Left cardiac atrium (tissue), 4 donors: ENCODE measurements around the gene BTBD19. TPM values are rescaled to one million over a fixed set of nuclear protein-coding genes. Genes with fewer than 3 reads are reported as not detected.
"Not testable (repeated sequence)": the region's sequence is repeated elsewhere in the genome, so short reads cannot be mapped to it uniquely, and the experiment has no call there.

Source experiments
- ATAC-seq, 2 donors: fragments of 200-7000 bp; cut with Tn5 transposase; one replicate each; pipeline ENCODE4 v1.9.1; 2020; ENCODE audit warnings: mild to moderate bottlenecking in 2 of 2, moderate library complexity in 2 of 2
- DNase-seq: peaks from one replicate; pipeline ENCODE4 v3.0.0-alpha.2; 2020
- intact Hi-C, 2 donors: fragments of 100-400 bp; cut with DNase I; formaldehyde crosslinking; loops; one replicate each; pipeline versions ENCODE4 v1.14.1 to v1.15.1; 2022 to 2023
- total RNA-seq, 2 donors: library from RNA; stranded (reverse); fragmentation: NEBNext Ultra II Directional; extraction: Animal tissue kit (Norgen Biotek cat#: 25700); gene quantifications; one replicate each; pipeline ENCODE4 v1.2.1, GENCODE V29; 2021
- donor health status: DM: no; HTN: yes; CAD: no.
- donor health status: DM: no; HTN: yes; CAD: no; lungs with severe emphysema.
- donor health status: DM: yes; HTN: yes; CAD: no.
- donor health status: Dilated cardiomyopathy.

The BTBD19 gene
- total RNA-seq, 2 donors from 2014 or later, result 4.0 to 8.6 TPM

DNA sequence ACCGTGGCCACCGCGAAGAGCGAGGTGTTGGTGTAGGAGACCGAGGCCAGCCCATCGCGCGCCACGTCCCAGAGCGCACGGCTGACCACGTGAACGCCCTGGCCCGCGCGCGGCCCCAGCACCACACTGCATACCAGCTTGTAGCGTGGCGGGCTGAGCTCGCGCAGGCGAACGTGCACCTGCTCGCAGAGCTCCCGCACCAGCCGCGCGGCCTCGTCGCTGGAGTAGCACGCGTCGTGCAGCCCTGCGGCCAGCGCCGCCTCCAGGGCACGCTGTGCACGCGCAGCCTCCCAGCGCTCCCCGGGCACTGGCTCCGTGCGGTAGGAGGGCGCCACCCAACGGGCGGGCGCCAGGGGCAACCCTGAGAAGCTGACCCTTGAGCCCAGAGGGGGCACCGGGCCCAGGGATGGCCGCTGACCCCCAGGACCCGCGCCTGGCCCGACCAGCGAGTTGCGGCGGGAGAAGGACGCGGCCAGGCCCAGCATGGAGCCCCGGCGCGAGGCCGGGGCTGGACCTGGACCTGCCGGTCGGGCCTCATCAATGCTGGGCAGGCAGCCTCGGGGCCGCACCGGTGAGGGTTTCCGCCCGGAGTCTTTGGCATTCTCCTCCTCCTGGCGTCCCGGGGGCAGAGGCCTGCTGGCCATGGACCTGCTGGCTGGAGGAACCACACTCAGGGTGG, 2.2 kb upstream of the BTBD19 start:
- ATAC-seq, result no peak
- intact Hi-C loops, result no loop called here

DNA sequence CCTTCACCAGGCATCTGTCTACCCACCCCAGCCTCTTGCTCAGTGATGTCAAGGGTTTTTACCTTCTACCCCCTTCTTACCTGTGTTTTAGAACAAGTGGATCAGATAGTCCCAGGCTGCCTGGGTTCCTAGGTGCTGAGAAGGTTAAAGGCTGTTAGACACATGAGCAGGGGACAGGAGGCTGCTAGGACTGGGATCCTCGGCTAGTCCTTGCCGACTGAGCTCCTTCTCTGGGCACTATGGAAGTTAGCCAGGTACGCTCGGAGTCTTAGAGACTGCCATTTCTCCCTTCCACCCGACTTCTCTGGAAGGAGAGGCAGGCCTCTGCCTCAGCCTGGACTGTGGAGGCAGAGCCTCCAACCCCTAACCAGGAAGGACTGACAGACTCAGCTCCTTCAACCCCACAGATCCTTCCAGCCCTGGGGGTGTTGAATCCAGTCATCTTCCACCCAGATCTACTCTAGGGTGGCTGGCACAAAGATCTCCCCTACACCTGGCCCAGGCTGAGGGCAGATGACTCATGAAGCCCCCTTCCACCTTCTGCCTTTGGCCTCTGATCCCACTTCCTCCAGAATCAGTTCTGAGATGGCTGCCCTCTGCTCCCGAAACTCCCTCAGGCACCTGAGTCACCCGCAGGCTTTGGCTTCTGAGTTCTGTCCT, 1.5 kb upstream of the BTBD19 start, which contains the start of gene DYNLT4:
Gene DYNLT4 (minus strand): TSS at position 648 of the 660 bp plus-strand sequence. CDS start 683 bp downstream, outside the sequence.
- ATAC-seq (no peak), DNase-seq (no peak)
- intact Hi-C loops, result no loop called here

More for the DNA sequence above, 2.2 kb upstream of the BTBD19 start:
- no peak for DNase-seq

DNA sequence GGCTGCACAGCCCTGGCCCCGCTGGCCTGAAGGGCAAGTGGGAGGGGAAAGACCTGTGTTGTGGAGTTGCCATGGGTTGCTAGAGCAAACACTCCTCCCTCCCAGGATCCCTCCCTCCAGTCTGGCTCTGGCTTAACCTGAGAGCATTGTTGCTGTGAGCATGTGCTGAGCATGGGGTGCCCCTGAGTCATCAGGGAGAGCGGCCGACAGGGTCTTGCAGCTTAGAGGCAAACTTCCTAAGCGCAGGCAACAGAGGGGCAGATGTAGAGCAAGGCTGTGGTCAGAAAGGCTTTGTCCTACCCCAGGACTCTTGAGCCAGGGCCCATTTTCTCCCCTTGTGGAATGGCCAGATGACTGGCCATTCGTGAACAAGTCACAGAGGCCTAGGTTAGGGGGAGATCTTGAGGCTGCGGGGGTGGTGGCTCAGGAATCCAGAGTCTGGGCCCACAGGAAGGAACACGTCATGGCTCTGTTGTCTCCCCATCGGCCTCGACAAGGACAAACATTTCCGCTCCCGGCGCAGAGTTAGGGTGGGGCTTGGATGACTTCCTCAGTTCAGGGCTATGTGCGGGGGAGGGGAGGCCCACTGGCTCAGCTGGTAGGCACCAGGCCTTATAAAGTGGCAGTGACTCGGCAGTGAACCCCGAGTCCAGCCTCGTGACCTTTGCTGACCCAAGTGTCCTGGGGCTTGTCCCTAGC, 810 bp upstream of the BTBD19 start:
- DNase-seq (peak; percentile 98), ATAC-seq (peak; percentile 82 to 83)
- intact Hi-C loops, result no loop called here

DNA sequence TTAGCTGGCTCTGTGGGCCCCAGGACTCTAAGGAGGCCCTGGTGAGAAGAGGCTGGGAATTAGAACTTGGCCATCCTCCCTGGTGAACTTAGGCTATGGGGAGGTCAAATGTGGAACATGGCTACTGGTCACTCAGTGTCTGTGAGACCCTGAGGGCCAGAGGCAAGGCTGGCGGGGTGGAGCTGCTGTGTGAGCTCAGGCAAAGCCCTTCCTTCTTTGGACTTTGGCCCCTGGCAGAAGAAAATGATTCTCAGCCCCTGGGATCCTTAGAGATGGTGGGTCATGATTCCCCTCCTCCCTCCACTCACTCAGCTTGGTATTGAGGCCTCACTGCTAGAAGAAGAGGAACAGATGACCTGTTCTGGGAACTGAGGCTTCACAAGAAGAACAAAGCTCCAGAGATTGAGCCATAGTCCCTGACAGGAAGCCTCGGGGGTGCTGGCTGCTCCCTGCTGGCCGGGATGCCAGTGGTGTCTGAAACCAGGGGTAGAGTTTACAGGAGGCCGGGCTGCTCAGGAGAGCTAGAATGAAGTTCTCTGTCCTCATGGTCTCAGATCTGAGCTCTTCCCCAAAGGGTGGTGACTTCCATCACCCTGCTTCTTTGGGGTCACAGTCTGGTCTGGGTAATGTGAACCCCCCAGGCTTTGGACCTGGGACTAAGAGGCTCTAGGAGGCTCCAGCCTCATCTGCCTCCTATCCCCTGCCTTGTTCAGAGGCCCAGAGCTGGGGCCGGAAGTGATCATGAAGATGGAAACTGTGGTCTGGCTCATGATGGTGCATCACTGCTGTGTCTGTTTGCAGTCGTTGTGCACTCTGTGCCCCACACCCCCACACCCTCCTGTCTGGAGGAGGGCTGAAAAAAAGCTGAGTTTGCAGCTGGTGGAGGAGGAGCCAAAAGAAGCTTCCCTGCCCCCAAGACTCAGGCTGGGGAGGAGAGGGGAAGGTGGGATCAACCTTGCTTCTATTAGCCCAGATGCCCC, 905 bp downstream of the BTBD19 start:
- DNase-seq, result peak; percentile 72
- ATAC-seq, result peak in 1 of 2 donors; percentile 2
- intact Hi-C loops, result no loop called here

DNA sequence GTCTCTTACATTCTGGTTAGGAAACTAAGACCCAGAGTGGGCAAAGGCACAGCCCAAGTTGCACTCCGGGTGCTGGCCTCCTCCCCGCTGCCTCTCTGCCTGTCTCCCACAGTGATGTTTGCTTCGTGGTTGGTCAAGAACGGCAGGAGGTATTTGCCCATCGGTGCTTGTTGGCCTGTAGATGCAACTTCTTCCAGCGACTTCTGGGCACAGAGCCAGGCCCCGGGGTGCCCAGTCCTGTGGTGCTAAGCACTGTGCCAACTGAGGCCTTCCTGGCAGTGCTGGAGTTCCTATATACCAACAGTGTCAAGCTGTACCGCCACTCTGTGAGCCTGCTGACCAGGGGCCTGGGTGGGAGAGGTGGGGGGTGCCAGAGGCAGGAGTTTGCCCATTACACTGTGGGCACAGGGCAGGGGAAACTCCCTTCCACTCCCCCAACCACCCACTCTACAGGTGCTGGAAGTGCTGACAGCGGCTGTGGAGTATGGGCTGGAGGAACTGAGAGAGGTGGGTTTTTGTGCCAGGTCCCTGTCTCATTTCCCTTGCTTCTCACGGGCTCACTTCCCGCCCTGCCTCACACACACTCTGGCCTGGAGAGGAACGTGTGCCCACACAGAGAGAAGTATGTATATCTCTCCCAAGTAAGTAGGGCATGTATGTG, 1.9 kb downstream of the BTBD19 start:
- intact Hi-C loops, result no loop called here
- ATAC-seq (no peak), DNase-seq (peak; percentile 69)

DNA sequence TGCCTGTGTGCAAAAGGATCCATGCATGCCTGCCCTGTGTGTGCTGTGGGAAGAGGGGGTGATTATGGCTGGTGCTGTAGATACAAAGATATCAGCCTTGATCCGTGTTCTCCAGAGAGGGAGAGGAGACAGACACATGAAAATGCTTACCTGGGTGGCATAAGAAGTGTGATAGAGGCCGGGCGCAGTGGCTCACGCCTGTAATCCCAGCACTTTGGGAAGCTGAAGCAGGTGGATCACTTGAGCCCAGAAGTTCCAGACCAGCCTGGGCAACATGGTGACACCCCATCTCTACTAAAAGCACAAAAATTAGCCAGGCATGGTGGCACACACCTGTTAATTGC, 2.4 kb downstream of the BTBD19 start:
- DNase-seq, intact Hi-C loops, ATAC-seq: not testable (repeated sequence)

DNA sequence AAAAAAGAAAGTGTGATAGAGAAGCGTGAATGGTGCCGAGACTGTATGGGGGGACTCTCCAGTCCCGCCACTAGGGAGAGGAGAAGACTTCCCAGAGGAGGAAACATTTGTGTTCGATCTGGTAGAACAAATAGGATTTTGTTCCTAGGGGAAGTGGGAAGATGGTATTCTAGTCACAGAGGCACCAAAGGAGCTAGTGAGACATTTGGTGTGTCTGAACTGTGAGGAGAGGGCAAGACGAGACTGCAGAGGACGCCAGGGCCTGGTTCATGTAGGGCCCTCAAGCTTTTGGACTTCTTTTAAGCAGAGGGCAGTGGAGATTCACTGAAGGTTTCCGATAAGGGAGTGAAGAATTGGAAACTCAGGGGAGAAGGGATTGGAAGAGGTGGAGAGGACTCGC, 2.9 kb downstream of the BTBD19 start:
- no peak for ATAC-seq
- DNase-seq, result no peak
- intact Hi-C loops, result no loop called here

DNA sequence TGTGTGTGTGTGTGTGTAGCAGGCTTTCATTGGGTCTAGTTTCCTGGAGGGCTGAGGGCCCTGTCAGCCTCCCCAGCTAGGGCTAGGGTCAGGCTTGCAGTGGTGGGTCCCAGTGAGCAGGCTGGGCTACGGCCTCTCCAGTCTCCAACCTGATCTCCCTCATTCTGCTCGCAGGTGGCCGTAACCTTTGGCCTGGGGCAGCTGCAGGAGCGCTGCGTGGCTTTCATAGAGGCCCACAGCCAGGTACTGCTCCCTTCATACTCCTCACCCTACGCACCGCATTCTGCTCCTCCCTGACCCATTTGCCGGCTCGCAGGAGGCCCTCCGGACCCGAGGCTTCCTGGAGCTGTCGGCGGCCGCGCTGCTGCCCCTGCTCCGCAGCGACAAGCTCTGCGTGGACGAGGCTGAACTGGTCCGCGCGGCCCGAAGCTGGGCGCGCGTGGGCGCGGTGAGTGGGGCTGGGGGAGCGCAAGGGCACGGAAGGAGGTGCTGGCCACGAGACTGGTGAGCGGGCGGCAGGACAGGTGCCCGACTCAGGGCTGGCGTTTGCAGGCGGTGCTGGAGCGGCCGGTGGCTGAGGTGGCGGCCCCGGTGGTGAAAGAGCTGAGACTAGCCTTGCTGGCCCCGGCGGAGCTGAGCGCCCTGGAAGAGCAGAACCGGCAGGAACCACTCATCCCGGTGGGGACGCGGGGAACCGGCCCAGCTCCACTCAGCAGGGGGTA, 4.7 kb downstream of the BTBD19 start:
- DNase-seq (peak; percentile 45), ATAC-seq (peak; percentile 0 to 1)
- intact Hi-C loops, result no loop called here

DNA sequence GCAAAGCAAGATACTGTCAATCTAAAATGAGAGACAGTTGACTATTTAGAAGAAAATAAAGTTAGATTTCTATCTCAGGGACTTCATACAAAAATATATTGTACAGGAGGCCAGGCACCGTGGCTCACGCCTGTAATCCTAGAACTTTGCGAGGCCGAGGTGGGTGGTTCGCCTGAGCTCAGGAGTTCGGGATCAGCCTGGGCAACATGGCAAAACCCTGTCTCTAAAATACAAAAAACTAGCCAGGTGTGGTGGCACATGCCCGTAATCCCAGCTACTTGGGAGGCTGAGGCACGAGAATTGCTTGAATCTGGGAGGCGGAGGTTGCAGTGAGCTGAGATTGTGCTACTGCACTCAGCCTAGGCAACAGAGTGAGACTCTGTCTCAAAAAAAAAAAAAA, 7.6 kb downstream of the BTBD19 start:
- DNase-seq, ATAC-seq, intact Hi-C loops: not testable (repeated sequence)

DNA sequence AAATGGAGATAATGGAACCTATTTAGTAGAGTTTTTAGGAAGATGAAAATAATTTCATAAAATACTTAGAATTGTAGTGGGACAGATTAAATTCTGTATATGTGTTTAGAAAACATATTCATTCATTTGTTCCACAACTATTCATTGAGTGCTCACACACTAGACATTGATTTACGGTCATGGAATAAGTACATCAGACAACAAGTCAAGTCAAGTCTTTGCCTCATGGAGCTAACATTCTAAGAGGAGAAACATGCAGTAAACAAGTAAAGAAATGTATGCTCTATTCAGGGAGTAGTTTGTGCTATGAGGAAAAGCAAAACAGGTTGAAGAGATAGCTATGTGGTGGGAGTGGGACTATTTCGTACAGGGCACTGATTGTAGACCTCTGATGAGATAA, 9.0 kb downstream of the BTBD19 start:
- no peak for DNase-seq
- ATAC-seq, result no peak
- intact Hi-C loops, result no loop called here

DNA sequence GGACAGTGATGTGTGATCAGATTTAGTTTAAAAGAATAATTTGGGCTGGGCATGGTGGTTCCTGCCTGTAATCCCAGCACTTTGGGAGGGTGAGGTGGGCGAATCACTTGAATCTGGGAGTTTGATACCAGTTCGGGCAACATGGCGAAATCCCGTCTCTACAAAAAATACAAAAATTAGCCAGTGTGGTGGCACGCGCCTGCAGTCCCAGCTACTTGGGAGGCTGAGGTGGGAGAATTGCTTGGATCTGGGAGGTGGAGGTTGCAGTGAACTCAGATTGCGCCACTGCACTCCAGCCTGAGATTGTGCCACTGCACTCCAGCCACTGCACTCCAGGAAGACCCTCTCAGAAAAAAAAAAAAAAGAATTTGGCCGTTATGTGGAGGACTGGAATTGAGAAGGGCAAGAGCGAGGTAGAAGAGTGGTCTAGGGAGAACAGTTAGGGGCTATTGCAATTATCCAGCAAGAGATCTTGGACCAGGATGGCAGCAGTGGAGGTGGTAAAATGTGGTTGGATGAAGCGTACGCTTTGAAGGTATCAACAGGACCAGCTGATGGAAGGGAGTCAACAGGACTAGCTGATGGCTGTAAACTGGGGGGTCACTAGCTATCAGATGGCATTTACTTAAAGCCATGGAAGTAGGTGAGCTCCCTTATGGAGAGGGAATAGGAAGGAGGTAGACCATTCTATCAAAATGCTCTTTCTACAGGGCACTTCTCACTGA, 9.6 kb downstream of the BTBD19 start:
- intact Hi-C loops, result no loop called here
- ATAC-seq (no peak), DNase-seq (no peak)

DNA sequence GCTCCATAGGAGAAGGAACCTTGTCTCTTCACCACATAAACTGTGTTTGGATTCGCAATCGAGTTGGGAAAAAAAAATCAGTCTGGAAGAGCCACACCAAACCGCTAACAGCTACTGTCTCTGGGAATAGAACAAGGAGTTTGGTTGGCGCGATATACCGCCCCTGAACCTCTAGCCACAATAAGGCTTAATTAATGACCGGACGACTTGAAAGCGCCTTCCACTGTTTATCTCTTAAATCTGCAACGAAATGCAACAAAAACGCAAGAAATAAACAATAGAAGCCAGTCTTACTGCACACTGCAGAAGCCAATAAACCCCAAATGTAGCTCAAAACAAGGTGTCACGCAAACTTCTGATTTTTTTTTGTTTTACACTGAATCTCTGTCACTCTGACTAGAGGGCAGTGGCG, 10.9 kb downstream of the BTBD19 start:
- intact Hi-C loops, result no loop called here
- no peak for DNase-seq
- ATAC-seq, result peak in 1 of 2 donors; percentile 2

DNA sequence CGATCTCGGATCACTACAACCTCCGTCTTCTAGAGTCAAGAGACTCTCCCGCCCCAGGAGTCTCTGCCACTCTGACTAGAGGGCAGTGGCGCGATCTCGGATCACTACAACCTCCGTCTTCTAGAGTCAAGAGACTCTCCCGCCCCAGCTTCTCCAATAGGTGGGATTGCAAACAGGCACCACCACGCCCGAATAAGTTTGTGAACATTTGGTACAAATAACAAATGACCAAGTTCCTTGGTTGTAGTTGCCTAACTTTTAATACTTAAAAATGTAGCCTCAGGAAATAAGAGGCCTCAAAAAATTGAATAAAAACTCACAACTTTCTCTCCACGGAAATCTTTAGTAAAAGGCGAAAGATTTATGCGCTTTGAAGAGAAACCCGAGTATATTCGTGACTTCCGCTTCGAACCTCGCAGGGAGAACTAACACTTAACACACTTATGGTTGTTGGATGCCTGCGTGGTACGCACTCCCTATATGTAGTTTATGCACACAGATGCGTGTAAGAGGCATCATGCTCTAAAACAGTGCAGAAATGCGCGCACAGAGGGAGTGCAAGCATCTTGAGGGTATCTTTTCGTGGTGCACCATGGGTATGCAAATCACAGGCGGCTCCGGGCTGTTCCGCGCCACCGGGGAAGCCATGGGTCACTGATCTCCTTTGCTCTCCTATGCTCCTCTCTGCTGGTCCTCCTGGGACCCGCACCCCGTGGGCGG, 11.4 kb downstream of the BTBD19 start:
- peak; percentile 81 for DNase-seq
- intact Hi-C loops, result no loop called here
- ATAC-seq, result peak; percentile 89 to 92

DNA sequence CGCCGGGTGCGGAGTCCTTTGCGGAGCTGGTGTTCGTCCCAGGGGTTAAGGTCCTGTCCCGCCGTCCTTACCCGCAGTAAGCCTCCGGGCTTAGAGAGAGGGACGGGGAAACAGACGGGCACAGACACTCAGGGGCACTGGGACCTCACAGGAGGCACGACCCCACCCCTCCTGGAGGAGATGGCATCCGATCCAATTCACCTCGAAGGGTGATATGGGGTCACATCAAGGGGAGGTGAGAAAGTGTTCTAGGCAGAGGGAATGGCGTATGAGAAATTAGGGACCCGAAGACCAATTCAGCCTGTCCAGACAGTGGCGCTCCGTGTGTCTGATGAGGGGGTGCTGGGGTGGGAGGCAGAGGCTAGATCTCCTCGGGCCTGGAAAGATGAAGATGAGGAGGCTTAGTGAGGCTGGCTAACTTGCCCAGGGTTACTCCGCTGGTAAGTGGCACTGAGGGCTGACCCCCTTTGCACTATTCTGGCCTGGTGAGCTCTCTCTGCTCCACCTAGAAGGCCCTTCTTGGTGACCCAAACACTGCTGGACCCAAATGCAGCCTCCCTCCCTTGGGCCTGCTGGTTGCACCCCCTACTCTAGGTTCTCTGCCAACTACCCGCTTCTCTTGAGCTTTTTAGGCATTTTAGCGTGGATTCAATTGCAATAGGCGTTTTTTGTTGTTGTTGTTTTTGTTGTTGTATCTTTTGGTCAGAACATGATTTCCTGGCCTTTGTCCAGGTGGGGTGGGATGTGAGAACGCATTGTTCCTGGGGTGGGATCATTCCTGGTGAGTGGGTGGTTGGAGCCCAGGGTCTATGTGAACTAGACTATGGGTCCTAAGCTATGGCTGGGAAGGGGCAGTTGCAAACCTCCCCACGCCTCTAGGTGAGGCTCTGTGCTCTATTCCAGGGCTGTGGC, 12.3 kb downstream of the BTBD19 start:
- DNase-seq (no peak), ATAC-seq (peak; percentile 27 to 30)
- intact Hi-C loops, result no loop called here

DNA sequence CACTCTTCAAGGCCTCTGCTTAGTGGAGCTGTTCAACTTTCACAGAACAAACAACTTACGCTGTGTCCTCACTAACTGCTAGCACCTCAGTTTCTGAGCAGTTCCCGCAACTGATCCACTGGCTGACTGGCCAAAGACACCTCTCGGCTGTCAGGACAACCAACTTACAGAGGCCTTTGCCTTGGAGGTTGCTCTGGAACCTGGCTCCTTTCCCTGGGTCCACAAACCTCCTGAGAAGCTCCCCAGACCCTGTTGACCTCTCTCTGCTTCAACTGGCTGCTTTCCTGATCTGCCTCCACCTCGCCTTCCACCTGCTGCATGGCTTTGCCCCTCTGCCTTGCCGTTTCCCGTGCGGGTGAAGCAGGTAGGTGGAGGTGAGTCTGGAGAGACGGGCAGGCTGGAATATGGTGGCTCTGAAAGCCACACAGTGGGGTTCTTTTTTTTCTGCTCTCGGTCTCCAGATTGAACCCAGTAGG, 13.0 kb downstream of the BTBD19 start:
- ATAC-seq (no peak), DNase-seq (peak; percentile 12)
- intact Hi-C loops, result no loop called here
